Measurements from ENCODE around the gene WARS2. TPM values are rescaled to one million over a fixed set of nuclear protein-coding genes. Genes with fewer than 3 reads are reported as not detected.

WARS2 gene
- total RNA-seq, 1 donor from 2014 or later, result 13.4 TPM

DNA sequence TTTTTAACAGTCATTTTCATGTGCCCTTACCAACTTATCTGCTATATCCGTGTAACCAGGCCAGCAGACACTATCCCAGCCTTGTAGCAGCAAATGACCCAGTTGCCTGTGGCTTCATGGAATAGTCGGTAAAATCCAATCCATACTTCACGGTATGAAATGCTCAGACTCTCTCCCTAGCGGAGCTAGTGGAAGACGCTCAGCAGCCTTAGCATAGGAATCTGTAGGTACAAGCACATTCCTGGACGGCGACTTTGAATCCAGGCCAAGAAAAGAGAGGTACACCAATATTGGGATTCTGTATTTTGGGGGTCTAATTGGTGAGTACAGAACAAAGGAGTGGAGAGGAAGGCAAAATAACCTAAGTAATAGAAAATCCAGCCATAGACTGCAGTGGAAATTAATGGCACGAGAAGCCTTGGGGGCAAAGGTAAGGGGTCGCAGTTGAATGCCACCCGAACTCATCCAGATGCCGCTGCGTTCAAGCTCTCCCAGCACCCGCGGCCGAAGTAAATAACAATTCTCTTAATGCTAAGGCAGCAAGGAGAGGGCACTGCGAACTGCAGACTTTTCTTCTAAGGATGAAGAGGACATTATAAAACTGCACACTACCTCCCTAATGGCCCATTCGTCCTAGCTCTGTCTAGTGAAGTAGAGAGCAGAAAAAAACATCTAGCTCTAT lies 134.6 kb downstream of the WARS2 start:
- peaks cover 80% of the 10 kb centered on the region for H3K27me3 ChIP-seq

DNA sequence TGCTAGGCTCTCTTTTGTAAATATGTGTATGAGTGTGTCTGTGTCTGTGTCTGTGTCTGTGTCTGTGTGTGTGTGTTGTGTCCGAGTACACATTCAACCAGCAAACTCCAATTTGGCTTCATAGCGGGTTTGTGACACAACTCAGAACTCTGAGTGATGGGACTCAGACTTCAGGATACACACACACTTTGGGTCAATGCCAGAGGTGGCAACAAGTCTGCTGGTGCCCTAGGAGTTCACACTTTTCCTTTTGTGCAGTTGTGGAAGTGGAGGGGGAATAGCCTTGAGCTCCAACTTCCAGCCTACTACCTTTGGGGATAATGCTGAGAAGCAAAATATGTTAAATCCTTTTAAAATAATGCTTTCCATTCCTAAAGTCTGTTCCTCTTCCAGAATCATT lies 135.7 kb downstream of the WARS2 start:
- peaks cover 91% of the 10 kb centered on the region for H3K27me3 ChIP-seq
- DNase-seq (no peak), ATAC-seq (no peak)
- no peaks in the 10 kb centered on the region for H3K9me3 ChIP-seq
- TF ChIP-seq, protein P1, sequence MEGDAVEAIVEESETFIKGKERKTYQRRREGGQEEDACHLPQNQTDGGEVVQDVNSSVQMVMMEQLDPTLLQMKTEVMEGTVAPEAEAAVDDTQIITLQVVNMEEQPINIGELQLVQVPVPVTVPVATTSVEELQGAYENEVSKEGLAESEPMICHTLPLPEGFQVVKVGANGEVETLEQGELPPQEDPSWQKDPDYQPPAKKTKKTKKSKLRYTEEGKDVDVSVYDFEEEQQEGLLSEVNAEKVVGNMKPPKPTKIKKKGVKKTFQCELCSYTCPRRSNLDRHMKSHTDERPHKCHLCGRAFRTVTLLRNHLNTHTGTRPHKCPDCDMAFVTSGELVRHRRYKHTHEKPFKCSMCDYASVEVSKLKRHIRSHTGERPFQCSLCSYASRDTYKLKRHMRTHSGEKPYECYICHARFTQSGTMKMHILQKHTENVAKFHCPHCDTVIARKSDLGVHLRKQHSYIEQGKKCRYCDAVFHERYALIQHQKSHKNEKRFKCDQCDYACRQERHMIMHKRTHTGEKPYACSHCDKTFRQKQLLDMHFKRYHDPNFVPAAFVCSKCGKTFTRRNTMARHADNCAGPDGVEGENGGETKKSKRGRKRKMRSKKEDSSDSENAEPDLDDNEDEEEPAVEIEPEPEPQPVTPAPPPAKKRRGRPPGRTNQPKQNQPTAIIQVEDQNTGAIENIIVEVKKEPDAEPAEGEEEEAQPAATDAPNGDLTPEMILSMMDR (IDR thresholded peaks at IDR 0.05), result no peak
- H3K27ac ChIP-seq, result no peak overlapping the region
- H3K36me3 ChIP-seq, result no peaks in the 10 kb centered on the region
- H3K4me3 ChIP-seq, result no peak overlapping the region
- intact Hi-C loops (cut with DNase I), result no loop called here
- peaks cover 33% of the 10 kb centered on the region for H3K4me1 ChIP-seq

More for the DNA sequence above, 134.6 kb downstream of the WARS2 start:
- Histone ChIP-seq H3K4me1 (peaks cover 29% of the 10 kb centered on the region), H3K36me3 (no peaks in the 10 kb centered on the region), H3K27ac (no peak overlapping the region), H3K9me3 (no peaks in the 10 kb centered on the region), H3K4me3 (no peak overlapping the region)
- no peak for DNase-seq
- no peak for ATAC-seq
- TF ChIP-seq, protein P1 (IDR thresholded peaks at IDR 0.05), result no peak
- intact Hi-C loops (cut with DNase I), result no loop called here

DNA sequence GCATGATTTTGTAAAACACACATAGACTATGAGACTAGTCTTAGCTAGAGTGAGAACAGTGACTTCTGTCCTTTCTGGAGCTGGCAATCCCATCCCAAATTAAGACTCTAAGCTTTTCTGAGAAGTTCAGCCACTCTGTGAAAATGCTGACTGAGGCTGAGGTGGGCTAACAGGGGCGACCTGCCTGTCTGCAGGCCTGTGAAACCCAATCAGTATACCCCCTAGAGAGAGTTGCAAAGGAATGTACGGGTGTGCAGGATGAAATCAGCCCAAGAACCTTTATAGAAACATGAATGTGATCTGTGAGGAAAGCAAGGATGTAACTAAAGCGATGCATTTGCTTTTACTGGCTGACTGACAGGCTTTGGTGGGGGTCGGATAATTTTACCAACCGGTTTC lies 136.3 kb downstream of the WARS2 start:
- Histone ChIP-seq H3K27ac (no peak overlapping the region), H3K27me3 (peaks cover 93% of the 10 kb centered on the region), H3K9me3 (no peaks in the 10 kb centered on the region), H3K36me3 (no peaks in the 10 kb centered on the region), H3K4me3 (no peak overlapping the region), H3K4me1 (peaks cover 31% of the 10 kb centered on the region)
- TF ChIP-seq, protein P1 (IDR thresholded peaks at IDR 0.05), result no peak
- ATAC-seq, result no peak
- DNase-seq, result no peak
- intact Hi-C loops (cut with DNase I), result no loop called here

DNA sequence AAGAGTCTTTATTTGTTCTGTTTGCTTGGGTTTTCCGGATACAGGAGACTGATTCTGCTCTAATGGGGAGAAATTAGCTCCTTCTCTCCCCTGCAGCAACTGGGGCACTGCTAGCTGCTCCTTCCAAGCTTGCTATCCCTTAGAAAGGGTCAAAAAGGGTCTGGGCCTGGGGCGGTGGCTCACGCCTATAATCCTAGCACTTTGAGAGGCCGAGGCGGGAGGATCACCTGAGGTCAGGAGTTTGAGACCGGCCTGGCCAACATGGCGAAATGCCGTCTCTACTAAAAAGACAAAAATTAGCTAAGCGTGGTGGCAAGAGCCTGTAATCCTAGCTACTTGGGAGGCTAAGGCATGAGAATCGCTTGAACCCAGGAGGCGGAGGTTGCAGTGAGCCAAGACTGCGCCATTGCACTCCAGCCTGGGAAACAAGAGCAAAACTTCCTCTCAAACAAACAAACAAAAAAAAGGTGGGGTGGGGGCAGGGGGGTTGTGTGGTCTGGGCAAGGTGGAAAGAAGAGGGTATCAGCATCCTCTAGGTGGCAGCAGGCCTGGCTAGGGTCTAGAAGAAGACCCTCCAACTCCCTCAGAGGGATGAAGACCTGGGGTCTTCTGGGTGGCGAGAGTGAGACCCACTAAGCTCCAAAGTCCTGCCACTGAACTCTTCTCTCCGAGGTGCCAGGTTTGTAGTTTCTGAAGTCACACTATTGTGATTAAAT lies 136.9 kb downstream of the WARS2 start:
- intact Hi-C loops (cut with DNase I), result no loop called here
- ATAC-seq (no peak), DNase-seq (no peak)
- no peaks in the 10 kb centered on the region for H3K36me3 ChIP-seq
- TF ChIP-seq, protein P1 (IDR thresholded peaks at IDR 0.05), result no peak
- no peaks in the 10 kb centered on the region for H3K9me3 ChIP-seq
- H3K4me3 ChIP-seq, result no peak overlapping the region
- H3K27me3 ChIP-seq, result peaks cover 95% of the 10 kb centered on the region
- no peak overlapping the region for H3K27ac ChIP-seq
- peaks cover 29% of the 10 kb centered on the region for H3K4me1 ChIP-seq

DNA sequence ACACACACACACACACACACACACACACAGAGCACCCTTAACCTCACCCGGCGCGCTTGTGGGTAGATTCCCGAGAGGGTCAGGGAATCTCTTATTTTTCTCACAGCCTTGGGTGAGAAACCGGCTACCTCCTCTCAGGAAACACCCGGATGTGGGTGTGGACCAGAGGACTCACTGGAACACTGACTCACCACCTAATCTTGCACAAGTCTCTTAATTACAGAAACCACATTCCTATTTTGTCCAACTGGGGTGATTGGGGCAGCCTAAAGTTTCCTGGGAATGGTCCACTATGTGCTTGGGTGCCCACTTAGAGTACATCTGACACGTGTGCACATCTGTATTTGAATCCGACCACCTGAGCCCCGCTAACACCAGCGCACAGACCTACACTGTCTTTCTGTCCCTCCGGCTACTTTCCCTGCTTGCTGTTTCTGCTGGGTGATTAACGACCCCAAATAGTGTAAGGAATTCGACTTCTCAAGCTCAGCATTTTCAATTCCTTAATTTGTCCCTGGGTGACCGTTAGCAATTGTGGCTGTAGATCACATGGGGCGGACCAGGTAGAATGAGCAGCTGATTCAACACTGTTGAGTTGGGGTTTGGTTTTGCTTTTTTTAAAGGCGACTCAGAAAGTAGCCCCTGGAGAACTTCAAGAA lies 138.3 kb downstream of the WARS2 start:
- no peak overlapping the region for H3K27ac ChIP-seq
- intact Hi-C loops (cut with DNase I), result no loop called here
- no peaks in the 10 kb centered on the region for H3K9me3 ChIP-seq
- no peak overlapping the region for H3K4me3 ChIP-seq
- TF ChIP-seq, protein P1 (IDR thresholded peaks at IDR 0.05), result no peak
- H3K36me3 ChIP-seq, result no peaks in the 10 kb centered on the region
- H3K4me1 ChIP-seq, result peaks cover 16% of the 10 kb centered on the region
- H3K27me3 ChIP-seq, result peaks cover 96% of the 10 kb centered on the region
- ATAC-seq (peak; percentile 54), DNase-seq (no peak)

Measured in upper lobe of right lung (tissue), 1 donor.